Adipocyte (in vitro differentiated cells): Measurements from ENCODE around the gene PLCB1.
"Not testable (repeated sequence)": the region's sequence is repeated elsewhere in the genome, so short reads cannot be mapped to it uniquely, and the experiment has no call there.

Experiments
- DNase-seq: peaks from one replicate; pipeline ENCODE4 v3.0.0-alpha.2; 2015; ENCODE audit warnings: low read depth
- H3K27me3 ChIP-seq: replicated peaks from 2 replicates; pipeline ENCODE4 v1.7.0; 2013; ENCODE audit warnings: mild to moderate bottlenecking, low read length, moderate library complexity; ENCODE audit not compliant: control insufficient read depth, insufficient read depth
- H3K36me3 ChIP-seq: 2 replicates; pipeline ENCODE4 v1.7.0; 2013; ENCODE audit warnings: low read length, mild to moderate bottlenecking, moderate library complexity; ENCODE audit not compliant: control insufficient read depth, insufficient read depth, severe bottlenecking
- H3K4me1 ChIP-seq: 2 replicates; pipeline ENCODE4 v1.7.0; 2013; ENCODE audit warnings: mild to moderate bottlenecking, low read length, moderate library complexity; ENCODE audit not compliant: control insufficient read depth, insufficient read depth
- H3K4me3 ChIP-seq: 2 replicates; pipeline ENCODE4 v1.7.0; 2013; ENCODE audit warnings: mild to moderate bottlenecking, low read length, moderate library complexity
- H3K9ac ChIP-seq: 2 replicates; pipeline ENCODE4 v1.7.0; 2013; ENCODE audit warnings: mild to moderate bottlenecking, low read length, moderate library complexity
- H3K9me3 ChIP-seq: 2 replicates; pipeline ENCODE4 v1.7.0; 2013; ENCODE audit warnings: mild to moderate bottlenecking, low read length, moderate library complexity; ENCODE audit not compliant: control insufficient read depth

Gene PLCB1

DNA sequence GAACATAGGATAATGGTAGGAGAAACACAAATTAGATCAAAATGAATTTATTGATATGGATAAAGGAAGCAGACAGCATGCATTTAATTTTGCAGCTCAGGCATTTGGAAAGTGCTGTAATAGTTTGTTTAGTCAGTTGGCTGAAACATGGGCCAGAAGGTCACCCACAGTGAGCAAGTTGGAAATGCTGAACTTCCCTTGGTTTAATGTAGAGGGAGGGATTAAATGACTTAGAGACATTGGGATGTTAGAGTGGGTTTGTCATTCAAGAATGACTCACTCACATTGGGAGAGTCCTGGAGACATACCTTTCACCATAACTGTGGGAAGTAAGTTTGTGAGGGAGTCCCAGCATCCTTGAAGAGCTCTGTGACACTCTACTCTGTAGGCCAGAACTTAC lies 705.3 kb downstream of the PLCB1 start:
- Histone ChIP-seq H3K9me3 (no peaks in the 10 kb centered on the region), H3K27me3 (no peaks in the 10 kb centered on the region), H3K9ac (no peak overlapping the region), H3K4me3 (no peak overlapping the region), H3K36me3 (no peaks in the 10 kb centered on the region), H3K4me1 (no peaks in the 10 kb centered on the region)
- peak; percentile 57 for DNase-seq

GRCh38 chr20:8842525-8842924 lies 710.5 kb downstream of the PLCB1 start:
- H3K4me1 ChIP-seq: no peaks in the 10 kb centered on the region
- DNase-seq: no peak
- H3K36me3 ChIP-seq: no peaks in the 10 kb centered on the region
- H3K4me3 ChIP-seq: no peak overlapping the region
- H3K9ac ChIP-seq: no peak overlapping the region
- no peaks in the 10 kb centered on the region for H3K27me3 ChIP-seq
- no peaks in the 10 kb centered on the region for H3K9me3 ChIP-seq

- Histone ChIP-seq H3K4me1 (no peaks in the 10 kb centered on the region), H3K9me3 (no peaks in the 10 kb centered on the region), H3K9ac (no peak overlapping the region)
These were observed 712.1 kb downstream of the PLCB1 start for GRCh38 chr20:8844179-8844578.

DNA sequence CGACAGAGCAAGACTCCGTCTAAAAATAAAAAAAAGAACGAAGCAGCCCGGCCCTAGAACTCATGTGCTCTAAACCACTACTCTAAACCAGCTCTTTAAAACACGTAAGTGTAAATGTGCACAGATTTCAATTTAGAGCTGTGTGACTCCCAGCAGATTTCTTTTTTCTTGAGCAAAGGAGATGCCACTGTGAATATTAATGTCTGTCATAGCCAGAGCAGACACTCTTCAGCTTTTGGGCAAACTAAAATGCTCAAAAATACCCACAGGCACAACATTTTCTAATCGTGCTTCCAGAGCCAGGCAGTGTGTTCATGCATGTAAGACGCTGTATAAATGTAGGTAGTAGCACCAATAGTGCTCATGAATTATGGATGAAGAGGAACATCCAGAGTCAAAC lies 717.9 kb downstream of the PLCB1 start:
- no peak for DNase-seq
- Histone ChIP-seq H3K4me3 (no peak overlapping the region), H3K4me1 (peaks cover 21% of the 10 kb centered on the region), H3K36me3 (no peaks in the 10 kb centered on the region), H3K9me3 (no peaks in the 10 kb centered on the region), H3K9ac (no peak overlapping the region), H3K27me3 (no peaks in the 10 kb centered on the region)

More at GRCh38 chr20:8844179-8844578, 712.1 kb downstream of the PLCB1 start:
- Histone ChIP-seq H3K27me3 (no peaks in the 10 kb centered on the region), H3K36me3 (no peaks in the 10 kb centered on the region), H3K4me3 (no peak overlapping the region)
- no peak for DNase-seq

DNA sequence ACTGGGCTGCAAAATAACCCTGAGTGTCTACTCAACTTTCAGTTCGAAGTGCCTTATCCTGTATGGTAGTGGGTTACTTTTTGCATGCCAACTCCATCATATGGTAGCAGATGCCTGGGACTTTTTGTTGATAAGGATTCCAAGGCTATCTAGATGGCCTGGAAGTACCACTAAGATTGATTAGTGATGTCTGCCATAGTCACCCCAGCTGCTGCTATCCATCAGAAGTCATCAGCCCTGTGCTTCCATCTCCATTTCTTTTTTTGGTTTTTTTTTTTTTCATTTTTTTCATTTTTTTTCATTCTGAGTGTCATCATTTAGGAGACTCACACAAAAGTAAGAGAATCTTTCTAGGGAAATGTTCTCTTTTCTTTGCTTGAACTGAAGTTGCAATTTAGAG lies 719.4 kb downstream of the PLCB1 start:
- DNase-seq: no peak
- H3K27me3 ChIP-seq: no peaks in the 10 kb centered on the region
- H3K4me3 ChIP-seq: no peak overlapping the region
- peaks cover 32% of the 10 kb centered on the region for H3K4me1 ChIP-seq
- H3K9ac ChIP-seq: no peak overlapping the region
- H3K36me3 ChIP-seq: no peaks in the 10 kb centered on the region
- H3K9me3 ChIP-seq: no peaks in the 10 kb centered on the region

DNA sequence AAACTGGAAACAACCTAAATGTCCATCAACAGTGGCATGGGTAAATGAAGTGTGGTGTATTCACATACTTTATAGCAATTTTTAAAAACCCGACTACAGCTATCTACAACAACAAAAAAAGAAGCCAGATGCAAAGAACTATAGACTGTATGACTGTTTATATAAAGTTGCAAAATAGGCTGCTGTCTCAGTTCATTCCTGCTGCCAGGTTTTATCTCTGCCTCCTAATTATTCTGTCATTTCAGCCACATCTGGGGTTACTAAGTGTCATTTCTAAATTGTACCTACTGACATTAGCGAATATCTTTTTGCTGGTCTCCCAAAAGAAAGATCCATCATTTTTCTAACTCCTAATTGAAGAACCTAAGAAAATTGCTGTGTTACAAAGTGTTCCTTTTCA lies 719.9 kb downstream of the PLCB1 start:
- not testable (repeated sequence) for H3K4me3 ChIP-seq, DNase-seq, H3K9ac ChIP-seq, H3K27me3 ChIP-seq, H3K36me3 ChIP-seq, H3K9me3 ChIP-seq
- H3K4me1 ChIP-seq: peaks cover 32% of the 10 kb centered on the region

DNA sequence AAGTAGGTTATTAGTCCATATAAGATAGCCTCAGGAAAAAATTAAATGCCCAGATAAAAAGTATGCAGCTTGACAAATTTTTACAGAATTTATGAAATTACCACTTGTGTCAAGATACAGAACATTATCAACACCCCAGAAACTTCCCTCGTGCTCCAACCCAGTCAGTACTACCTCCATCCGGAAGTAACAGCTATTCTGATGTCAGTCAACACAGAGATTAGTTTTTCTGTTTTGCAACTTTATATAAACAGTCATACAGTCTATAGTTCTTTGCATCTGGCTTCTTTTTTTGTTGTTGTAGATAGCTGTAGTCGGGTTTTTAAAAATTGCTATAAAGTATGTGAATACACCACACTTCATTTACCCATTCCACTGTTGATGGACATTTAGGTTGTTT lies 721.1 kb downstream of the PLCB1 start:
- H3K4me1 ChIP-seq: peaks cover 32% of the 10 kb centered on the region
- not testable (repeated sequence) for DNase-seq, H3K4me3 ChIP-seq, H3K9me3 ChIP-seq, H3K36me3 ChIP-seq, H3K9ac ChIP-seq, H3K27me3 ChIP-seq

- peaks cover 32% of the 10 kb centered on the region for H3K4me1 ChIP-seq
- DNase-seq: peak; percentile 91
These were observed 721.8 kb downstream of the PLCB1 start for GRCh38 chr20:8853805-8854338.

GRCh38 chr20:8854571-8854970 lies 722.5 kb downstream of the PLCB1 start:
- peak overlapping the region; percentile 73 for H3K4me3 ChIP-seq
- no peaks in the 10 kb centered on the region for H3K36me3 ChIP-seq
- DNase-seq: no peak
- no peaks in the 10 kb centered on the region for H3K27me3 ChIP-seq
- peaks cover 3% of the 10 kb centered on the region for H3K9me3 ChIP-seq
- H3K9ac ChIP-seq: peak overlapping the region; percentile 73
- H3K4me1 ChIP-seq: peaks cover 32% of the 10 kb centered on the region

More at GRCh38 chr20:8853805-8854338, 721.8 kb downstream of the PLCB1 start:
- Histone ChIP-seq H3K27me3 (no peaks in the 10 kb centered on the region), H3K4me3 (peak overlapping the region; percentile 73), H3K9ac (peak overlapping the region; percentile 73), H3K36me3 (no peaks in the 10 kb centered on the region), H3K9me3 (peaks cover 3% of the 10 kb centered on the region)

- peaks cover 3% of the 10 kb centered on the region for H3K9me3 ChIP-seq
- no peaks in the 10 kb centered on the region for H3K27me3 ChIP-seq
- no peaks in the 10 kb centered on the region for H3K36me3 ChIP-seq
- peaks cover 32% of the 10 kb centered on the region for H3K4me1 ChIP-seq
- H3K9ac ChIP-seq: peak overlapping the region; percentile 73
- peak overlapping the region; percentile 73 for H3K4me3 ChIP-seq
- DNase-seq: peak; percentile 69
These were observed 723.2 kb downstream of the PLCB1 start for GRCh38 chr20:8855315-8855714.

- Histone ChIP-seq H3K36me3 (no peaks in the 10 kb centered on the region), H3K4me1 (peaks cover 36% of the 10 kb centered on the region), H3K9me3 (peaks cover 3% of the 10 kb centered on the region), H3K27me3 (no peaks in the 10 kb centered on the region), H3K9ac (no peak overlapping the region), H3K4me3 (no peak overlapping the region)
- DNase-seq: no peak
These were observed 724.6 kb downstream of the PLCB1 start for GRCh38 chr20:8856668-8857067.

DNA sequence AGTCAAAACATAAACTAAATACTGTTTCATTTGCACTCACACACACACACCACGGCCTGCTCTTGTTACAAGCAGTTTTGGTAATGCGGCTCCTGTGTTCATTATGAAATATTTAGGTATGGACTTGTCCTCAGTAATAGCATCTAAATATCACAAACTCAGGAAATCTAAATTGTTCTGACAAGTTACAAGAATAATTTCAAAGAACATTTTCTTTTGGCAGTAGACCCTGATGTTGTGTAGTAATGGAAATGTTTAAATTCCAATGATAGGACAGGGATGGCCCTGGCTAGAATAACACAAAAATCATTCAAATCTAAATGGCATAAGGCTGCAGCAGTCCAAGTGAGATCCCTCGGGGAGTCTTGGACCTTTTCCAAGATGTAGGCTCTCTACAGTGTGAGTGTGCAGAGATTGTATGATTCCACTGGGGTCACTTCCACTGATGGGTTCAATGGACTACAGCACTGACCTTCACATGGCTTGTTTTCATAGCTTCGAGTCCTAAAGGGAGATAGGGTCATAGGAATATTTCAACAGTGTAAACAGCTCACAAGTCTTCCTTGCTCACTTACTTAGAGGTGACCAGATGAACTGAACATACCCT lies 726.2 kb downstream of the PLCB1 start:
- H3K4me1 ChIP-seq: peaks cover 29% of the 10 kb centered on the region
- peak; percentile 60 for DNase-seq
- H3K9me3 ChIP-seq: peaks cover 3% of the 10 kb centered on the region
- no peak overlapping the region for H3K9ac ChIP-seq
- no peak overlapping the region for H3K4me3 ChIP-seq
- no peaks in the 10 kb centered on the region for H3K36me3 ChIP-seq
- no peaks in the 10 kb centered on the region for H3K27me3 ChIP-seq
